Neural cell (in vitro differentiated cells): Measurements from ENCODE around the gene UBR7. TPM values are rescaled to one million over a fixed set of nuclear protein-coding genes. Genes with fewer than 3 reads are reported as not detected.

ENCODE experiments used
- H2AFZ ChIP-seq: fragments of 200-600, 300-800 bp; sonication (generic), shearing (Covaris generic); 2 replicates; pipeline ENCODE4 v1.6.0; 2014; ENCODE audit warnings: low read depth, mild to moderate bottlenecking, antibody characterized with exemption, low read length, moderate library complexity
- H3F3A ChIP-seq: fragments of 200-600 bp; shearing (Covaris generic); 2 replicates; pipeline ENCODE4 v1.6.1; 2016; ENCODE audit warnings: mild to moderate bottlenecking, moderate library complexity, mixed read lengths, antibody characterized with exemption, low read length; ENCODE audit not compliant: insufficient read depth, poor library complexity, severe bottlenecking
- H3K27ac ChIP-seq: fragments of 200-600, 300-800 bp; sonication (generic), shearing (Covaris generic); 2 replicates; pipeline ENCODE4 v1.5.1; 2014; ENCODE audit warnings: mild to moderate bottlenecking, low read length, moderate library complexity
- H3K27me3 ChIP-seq: fragments of 300-800, 200-600 bp; sonication (generic), shearing (Covaris generic); 2 replicates; pipeline ENCODE4 v1.6.0; 2014; ENCODE audit warnings: mild to moderate bottlenecking, low read depth, low read length, moderate library complexity; ENCODE audit not compliant: insufficient read depth
- H3K36me3 ChIP-seq: fragments of 300-800, 200-600 bp; sonication (generic), shearing (Covaris generic); 2 replicates; pipeline ENCODE4 v1.5.1; 2014; ENCODE audit warnings: mild to moderate bottlenecking, antibody characterized with exemption, low read length, moderate library complexity; ENCODE audit not compliant: insufficient read depth
- H3K4me2 ChIP-seq: fragments of 300-800, 200-600 bp; sonication (generic), shearing (Covaris generic); 2 replicates; pipeline ENCODE4 v1.6.0; 2014; ENCODE audit warnings: mild to moderate bottlenecking, low read length
- H3K4me3 ChIP-seq: fragments of 300-800, 200-600 bp; sonication (generic), shearing (Covaris generic); 2 replicates; pipeline ENCODE4 v1.5.1; 2014; ENCODE audit warnings: mild to moderate bottlenecking, low read length, moderate library complexity
- H3K79me2 ChIP-seq: fragments of 200-600 bp; shearing (Covaris generic); replicated peaks from 2 replicates; pipeline ENCODE4 v1.6.0; 2014; ENCODE audit warnings: mild to moderate bottlenecking, low read length, moderate library complexity; ENCODE audit not compliant: insufficient read depth
- H3K9ac ChIP-seq: fragments of 300-800, 200-600 bp; sonication (generic), shearing (Covaris generic); 2 replicates; pipeline ENCODE4 v1.6.1; 2016; ENCODE audit warnings: mild to moderate bottlenecking, low read length, mixed read lengths
- H3K9me2 ChIP-seq: fragments of 200-600 bp; shearing (Covaris generic); 2 replicates; pipeline ENCODE4 v1.6.1; 2016; ENCODE audit warnings: mild to moderate bottlenecking, low read length, mixed read lengths; ENCODE audit not compliant: insufficient read depth
- H3K9me3 ChIP-seq: fragments of 200-600, 300-800 bp; sonication (generic), shearing (Covaris generic); 2 replicates; pipeline ENCODE4 v1.6.1; 2016; ENCODE audit warnings: mild to moderate bottlenecking, mixed run types, low read length, moderate library complexity, mixed read lengths
- H4K20me1 ChIP-seq: fragments of 200-600 bp; shearing (Covaris generic); 2 replicates; pipeline ENCODE4 v1.6.1; 2016; ENCODE audit warnings: mild to moderate bottlenecking, mixed run types; ENCODE audit not compliant: insufficient read depth
- CTCF ChIP-seq: fragments of 450-650 bp; IDR thresholded peaks from 2 replicates; pipeline ENCODE4 v1.5.1; 2014; ENCODE audit warnings: antibody characterized with exemption, mild to moderate bottlenecking, moderate library complexity; ENCODE audit not compliant: poor library complexity, severe bottlenecking
- EP300 ChIP-seq: fragments of 450-650 bp; conservative IDR thresholded peaks from 2 replicates; pipeline ENCODE4 v1.6.1; 2014; ENCODE audit warnings: antibody characterized with exemption, mild to moderate bottlenecking, moderate library complexity; ENCODE audit not compliant: poor library complexity, severe bottlenecking
- EZH2 ChIP-seq: fragments of 200-600, 300-800 bp; shearing (Covaris generic), sonication (generic); IDR thresholded peaks from 2 replicates; pipeline ENCODE4 v1.6.1; 2014; ENCODE audit warnings: antibody characterized with exemption, low read length, borderline replicate concordance, mild to moderate bottlenecking; ENCODE audit not compliant: insufficient read depth, poor library complexity, severe bottlenecking
- MXI1 ChIP-seq: fragments of 450-650 bp; conservative IDR thresholded peaks from 2 replicates; pipeline ENCODE4 v1.6.1; 2014; ENCODE audit warnings: antibody characterized with exemption, mild to moderate bottlenecking; ENCODE audit not compliant: poor library complexity, severe bottlenecking
- POLR2AphosphoS5 ChIP-seq: IDR thresholded peaks from 2 replicates; pipeline ENCODE4 v1.6.1; 2012
- RAD21 ChIP-seq: fragments of 450-650 bp; conservative IDR thresholded peaks from 2 replicates; pipeline ENCODE4 v1.6.1; 2014; ENCODE audit warnings: antibody characterized with exemption, mild to moderate bottlenecking, moderate library complexity
- REST ChIP-seq: IDR thresholded peaks from 2 replicates; pipeline ENCODE4 v1.6.1; 2012; ENCODE audit warnings: borderline replicate concordance
- SMC3 ChIP-seq: fragments of 450-650 bp; conservative IDR thresholded peaks from 2 replicates; pipeline ENCODE4 v1.6.1; 2014; ENCODE audit warnings: antibody characterized with exemption, mild to moderate bottlenecking, moderate library complexity; ENCODE audit not compliant: poor library complexity
- TAF1 ChIP-seq: IDR thresholded peaks from 2 replicates; pipeline ENCODE4 v1.6.1; 2012; ENCODE audit warnings: low read depth
- polyA plus RNA-seq: library from polyadenylated mRNA; depleted of rRNA; stranded (reverse); fragments of >200 nt; gene quantifications from 2 replicates; pipeline ENCODE4 v1.2.3, GENCODE V29; 2014

UBR7 gene
- polyA plus RNA-seq, 1 donor from 2014 or later, result 34.8 TPM

GRCh38 chr14:93201155-93201704 is 5.8 kb upstream of the UBR7 start:
- H3K4me3 ChIP-seq, result no peak overlapping the region
- H3K9ac ChIP-seq, result no peak overlapping the region
- H3K4me2 ChIP-seq, result no peak overlapping the region
- TF ChIP-seq REST, result no peak
- no peak for TF ChIP-seq EP300
- TF ChIP-seq EZH2, result no peak
- no peak for TF ChIP-seq MXI1
- no peak for TF ChIP-seq SMC3
- TF ChIP-seq RAD21, result no peak
- TF ChIP-seq CTCF, result no peak
- no peak for TF ChIP-seq TAF1
- no peak for TF ChIP-seq POLR2AphosphoS5
- no peaks in the 10 kb centered on the region for H3F3A ChIP-seq
- no peaks in the 10 kb centered on the region for H3K9me2 ChIP-seq
- no peak overlapping the region for H2AFZ ChIP-seq
- H3K79me2 ChIP-seq, result peaks cover 3% of the 10 kb centered on the region
- no peaks in the 10 kb centered on the region for H4K20me1 ChIP-seq
- no peaks in the 10 kb centered on the region for H3K9me3 ChIP-seq
- no peak overlapping the region for H3K27ac ChIP-seq
- no peaks in the 10 kb centered on the region for H3K36me3 ChIP-seq
- H3K27me3 ChIP-seq, result no peaks in the 10 kb centered on the region

GRCh38 chr14:93207468-93208308 is 632 bp downstream of the UBR7 start:
- TF ChIP-seq MXI1, result peak; percentile 4
- TF ChIP-seq TAF1, result no peak

More at GRCh38 chr14:93207468-93208308, 632 bp downstream of the UBR7 start:
- H3K9me2 ChIP-seq, result no peaks in the 10 kb centered on the region
- no peaks in the 10 kb centered on the region for H3K9me3 ChIP-seq
- peak overlapping the region; percentile 93 for H3K4me2 ChIP-seq
- peak overlapping the region; percentile 43 for H2AFZ ChIP-seq
- H3K27me3 ChIP-seq, result no peaks in the 10 kb centered on the region
- peaks cover 23% of the 10 kb centered on the region for H3K79me2 ChIP-seq
- H3K9ac ChIP-seq, result peak overlapping the region; percentile 78
- peak overlapping the region; percentile 78 for H3K4me3 ChIP-seq
- peak overlapping the region; percentile 66 for H3K27ac ChIP-seq
- no peaks in the 10 kb centered on the region for H4K20me1 ChIP-seq
- H3K36me3 ChIP-seq, result no peaks in the 10 kb centered on the region
- H3F3A ChIP-seq, result no peaks in the 10 kb centered on the region
